Measurements from ENCODE around the gene DAAM1.

The DAAM1 gene

GRCh38 chr14:59398841-59399240, 210.4 kb downstream of the DAAM1 start:
- no peak for DNase-seq (ENCODE audit: low read depth)
- no peak overlapping the region for H3K4me3 ChIP-seq (ENCODE audit: low read depth, low read length)
- no peak for TF ChIP-seq CTCF (IDR thresholded peaks at IDR 0.05; ENCODE audit: insufficient read depth, low read depth, low read length, missing control alignments)

GRCh38 chr14:59406454-59407245, 218.2 kb downstream of the DAAM1 start:
- DNase-seq (ENCODE audit: low read depth) = no peak
- TF ChIP-seq CTCF (IDR thresholded peaks at IDR 0.05; ENCODE audit: insufficient read depth, low read depth, low read length, missing control alignments) = no peak
- no peak overlapping the region for H3K4me3 ChIP-seq (ENCODE audit: low read depth, low read length)

- no peak for TF ChIP-seq CTCF (IDR thresholded peaks at IDR 0.05; ENCODE audit: insufficient read depth, low read depth, low read length, missing control alignments)
Measured at GRCh38 chr14:59407246-59408010, 219.0 kb downstream of the DAAM1 start.

GRCh38 chr14:59415836-59416602, 227.6 kb downstream of the DAAM1 start:
- no peak for TF ChIP-seq CTCF (IDR thresholded peaks at IDR 0.05; ENCODE audit: insufficient read depth, low read depth, low read length, missing control alignments)
- DNase-seq (ENCODE audit: low read depth) = no peak
- H3K4me3 ChIP-seq (ENCODE audit: low read depth, low read length) = no peak overlapping the region

More at GRCh38 chr14:59407246-59408010, 219.0 kb downstream of the DAAM1 start:
- no peak overlapping the region for H3K4me3 ChIP-seq (ENCODE audit: low read depth, low read length)
- DNase-seq (ENCODE audit: low read depth) = no peak

- DNase-seq (ENCODE audit: low read depth) = no peak
- no peak for TF ChIP-seq CTCF (IDR thresholded peaks at IDR 0.05; ENCODE audit: insufficient read depth, low read depth, low read length, missing control alignments)
- H3K4me3 ChIP-seq (ENCODE audit: low read depth, low read length) = no peak overlapping the region
Measured at GRCh38 chr14:59417311-59417710, 228.8 kb downstream of the DAAM1 start.

GRCh38 chr14:59419303-59419702, 230.8 kb downstream of the DAAM1 start:
- DNase-seq (ENCODE audit: low read depth) = no peak
- TF ChIP-seq CTCF (IDR thresholded peaks at IDR 0.05; ENCODE audit: insufficient read depth, low read depth, low read length, missing control alignments) = no peak
- no peak overlapping the region for H3K4me3 ChIP-seq (ENCODE audit: low read depth, low read length)

All from GM12865 (cell line).